Activated naive CD4-positive, alpha-beta T cell treated with anti-CD3 and anti-CD28 coated beads for 36 hours (primary cell): ENCODE data around the gene NCBP2. TPM values are rescaled to one million over a fixed set of nuclear protein-coding genes. Genes with fewer than 3 reads are reported as not detected.

Experiments used
- CTCF ChIA-PET: fragments of 350-600 bp; sonication (Branson Sonifier 250); formaldehyde crosslinking; loops from one replicate; lab custom pipeline; 2021; ENCODE audit warnings: antibody characterized with exemption; lab: Charles Lee
- DNase-seq: peaks from one replicate; pipeline ENCODE4 v3.0.0-alpha.2; 2020
- H3K27ac Mint-ChIP-seq: one replicate; pipeline ENCODE4 v1.8.0; 2021; ENCODE audit warnings: mild to moderate bottlenecking, mixed read lengths
- H3K27me3 Mint-ChIP-seq: one replicate; pipeline ENCODE4 v1.8.0; 2021; ENCODE audit warnings: low read depth, mixed read lengths
- H3K36me3 Mint-ChIP-seq: one replicate; pipeline ENCODE4 v1.8.0; 2021; ENCODE audit warnings: low read depth, mixed read lengths
- H3K4me1 Mint-ChIP-seq: one replicate; pipeline ENCODE4 v1.8.0; 2021; ENCODE audit warnings: low read depth, mixed read lengths
- H3K4me3 Mint-ChIP-seq: one replicate; pipeline ENCODE4 v1.8.0; 2021; ENCODE audit warnings: mild to moderate bottlenecking, moderate library complexity, mixed read lengths
- H3K9me3 Mint-ChIP-seq: one replicate; pipeline ENCODE4 v1.8.0; 2021; ENCODE audit warnings: mixed read lengths
- intact Hi-C: fragments of 100-400 bp; cut with micrococcal nuclease; formaldehyde crosslinking; loops from one replicate; pipeline ENCODE4 v1.15.1; 2023
- total RNA-seq, 2 experiments: library from RNA; stranded (reverse); gene quantifications; one replicate each; pipeline ENCODE4 v1.2.3, GENCODE V29; 2021

Gene NCBP2
- 10 to 100 TPM; 91.7 to 98.3 TPM for total RNA-seq

DNA sequence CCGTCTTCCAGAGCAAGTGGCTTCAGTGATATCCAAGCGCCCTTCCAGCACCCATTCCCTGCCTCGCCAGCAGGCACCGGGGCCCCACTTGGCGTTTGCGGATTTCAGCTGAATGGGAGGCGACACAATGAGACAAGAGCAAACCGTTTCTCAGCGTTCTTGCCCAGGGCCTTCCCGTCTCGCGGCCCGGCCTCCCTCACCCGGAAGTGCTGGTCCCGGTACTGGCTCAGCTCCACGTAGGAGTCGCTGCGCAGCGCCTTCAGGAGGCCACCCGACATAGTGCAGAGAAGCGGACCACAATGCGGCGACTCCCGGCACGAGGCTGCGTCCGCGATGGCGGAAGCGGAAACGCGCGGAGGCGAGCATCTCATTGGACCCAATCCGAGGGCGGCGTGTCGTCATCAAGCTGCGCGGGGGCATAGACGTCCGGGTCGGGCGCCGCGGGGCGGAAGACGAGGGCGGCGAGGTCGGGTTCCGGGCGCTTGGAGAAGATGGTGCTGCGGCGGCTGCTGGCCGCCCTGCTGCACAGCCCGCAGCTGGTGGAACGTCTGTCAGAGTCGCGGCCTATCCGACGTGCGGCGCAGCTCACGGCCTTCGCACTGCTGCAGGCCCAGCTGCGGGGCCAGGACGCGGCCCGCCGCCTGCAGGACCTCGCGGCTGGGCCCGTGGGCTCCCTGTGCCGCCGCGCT lies at the start of gene NCBP2:
Gene NCBP2 (minus strand): TSS at position 303 of the 689 bp plus-strand sequence. CDS start 25 bp downstream, at position 278.
- peaks cover 50% of the 10 kb centered on the region for H3K4me1 Mint-ChIP-seq
- peak; percentile 100 for DNase-seq
- H3K36me3 Mint-ChIP-seq = peaks cover 34% of the 10 kb centered on the region
- intact Hi-C loops = loop anchor here (1.0 kb wide), 11 partner anchors 27 to 723 kb away; partner anchors contain the start of genes CEP19, FBXO45, PAK2 and PCYT1A
- CTCF ChIA-PET = interaction anchor here (0.6 to 2.7 kb wide), 5 partner anchors 25 to 229 kb away, joined by 3 to 14 read pairs (median 3); partner anchors contain the start of gene SENP5
- no peaks in the 10 kb centered on the region for H3K27me3 Mint-ChIP-seq
- peak within 1 kb of the TSS; percentile 91 for H3K4me3 Mint-ChIP-seq
- H3K27ac Mint-ChIP-seq = peak within 1 kb of the TSS; percentile 89
- H3K9me3 Mint-ChIP-seq = no peaks in the 10 kb centered on the region

DNA sequence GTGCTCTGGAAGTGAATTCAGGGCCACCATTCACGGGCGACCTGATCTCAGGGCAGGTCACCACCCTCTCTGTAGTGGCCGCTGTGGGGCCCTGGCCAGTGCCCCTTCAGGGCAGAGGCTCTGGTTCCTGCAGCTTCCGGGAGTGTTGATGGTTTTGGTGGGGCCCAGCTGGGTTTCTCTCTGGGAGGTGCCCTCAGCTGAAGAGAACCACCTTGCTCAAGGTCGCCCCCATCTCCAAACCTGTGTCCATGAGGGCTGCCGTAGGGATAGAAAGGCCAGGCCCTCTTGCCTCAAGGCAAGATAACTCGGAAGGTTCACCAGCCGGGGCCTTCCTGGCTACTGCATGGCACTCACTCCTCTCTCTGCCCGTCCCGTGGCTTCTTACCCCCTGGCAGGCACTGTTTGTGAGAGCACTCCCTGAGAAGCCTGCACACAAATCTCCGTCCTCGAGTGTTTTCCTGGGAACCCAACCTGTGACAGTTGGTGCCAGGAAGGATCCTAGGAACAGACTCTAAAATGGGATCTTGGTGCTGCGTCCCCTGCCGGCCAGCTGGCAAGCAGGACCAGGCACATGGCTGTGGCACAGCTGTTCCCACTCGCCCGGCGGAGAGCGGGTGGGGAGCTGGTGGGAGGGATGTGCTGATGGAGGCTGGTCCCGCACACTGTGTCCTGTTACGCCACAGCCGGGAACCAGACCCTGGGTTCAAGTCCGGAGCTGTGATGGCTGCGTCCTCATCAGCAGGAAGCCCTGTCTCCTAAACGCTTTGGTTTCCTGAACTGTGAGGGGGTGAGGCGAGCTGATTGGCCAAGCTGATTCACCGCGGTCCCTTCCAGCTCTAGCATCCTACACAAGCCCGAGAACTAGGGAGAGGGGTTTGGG lies 49.5 kb upstream of the NCBP2 start:
- no peaks in the 10 kb centered on the region for H3K36me3 Mint-ChIP-seq
- CTCF ChIA-PET = interaction anchor here (0.7 to 1.5 kb wide), 2 partner anchors 12 to 37 kb away, joined by 3 to 4 read pairs; partner anchors contain the start of gene MELTF
- no peak for DNase-seq
- intact Hi-C loops = no loop called here
- no peaks in the 10 kb centered on the region for H3K9me3 Mint-ChIP-seq
- no peak overlapping the region for H3K27ac Mint-ChIP-seq
- no peaks in the 10 kb centered on the region for H3K27me3 Mint-ChIP-seq
- no peak overlapping the region for H3K4me3 Mint-ChIP-seq
- no peaks in the 10 kb centered on the region for H3K4me1 Mint-ChIP-seq

DNA sequence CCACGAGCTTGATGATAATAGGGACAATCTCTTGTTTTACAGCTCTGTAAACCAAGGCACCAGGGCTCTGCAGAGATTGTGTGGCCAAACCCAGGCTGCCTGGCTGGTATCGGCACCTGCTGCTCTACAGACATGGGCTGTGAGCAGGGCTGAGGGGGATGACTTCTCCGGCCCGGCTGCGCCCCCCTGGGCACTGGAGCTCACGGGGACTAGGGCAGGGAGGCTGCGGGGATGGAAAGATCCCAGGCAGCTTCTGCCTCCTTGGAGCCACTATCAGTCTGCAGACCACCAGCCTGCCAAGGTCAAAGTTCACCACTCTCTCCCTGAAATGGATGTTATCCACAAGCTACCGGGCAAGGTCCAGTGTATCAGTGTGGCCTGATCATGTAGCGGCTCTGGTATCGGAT lies 48.3 kb upstream of the NCBP2 start:
- Mint-ChIP-seq H3K27me3 (no peaks in the 10 kb centered on the region), H3K9me3 (no peaks in the 10 kb centered on the region), H3K4me1 (no peaks in the 10 kb centered on the region), H3K36me3 (no peaks in the 10 kb centered on the region), H3K4me3 (no peak overlapping the region), H3K27ac (no peak overlapping the region)
- intact Hi-C loops = no loop called here
- CTCF ChIA-PET = interaction anchor here (0.5 to 0.9 kb wide), 2 partner anchors 20 to 155 kb away, joined by 3 to 4 read pairs; no protein-coding TSS in a partner anchor
- no peak for DNase-seq

DNA sequence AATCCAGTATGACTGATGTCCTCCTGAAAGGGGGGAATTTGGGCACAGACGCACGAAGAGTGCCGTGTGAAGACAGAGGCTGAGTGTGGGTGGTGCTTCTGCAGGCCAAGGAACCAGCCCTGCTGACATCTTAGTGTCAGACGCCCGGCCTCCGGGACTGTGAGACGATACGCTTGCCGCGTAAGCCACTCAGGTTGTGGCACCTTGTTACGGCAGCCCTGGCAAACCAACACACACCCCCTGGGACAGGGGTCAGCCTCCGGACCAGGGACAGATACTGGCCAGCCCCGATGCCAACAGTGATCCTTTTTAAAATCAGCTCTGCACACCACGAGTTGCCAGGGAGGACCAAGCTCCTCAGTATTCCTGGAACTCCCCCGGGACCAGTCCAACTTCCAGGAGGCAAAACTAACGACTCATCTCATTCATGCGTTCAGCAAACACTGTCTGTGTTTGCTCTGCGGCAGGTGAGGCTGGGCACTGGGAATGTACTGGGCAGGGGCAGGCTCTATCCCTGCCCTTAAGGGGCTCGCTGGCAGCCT lies 47.5 kb upstream of the NCBP2 start:
- no peak overlapping the region for H3K27ac Mint-ChIP-seq
- H3K36me3 Mint-ChIP-seq = no peaks in the 10 kb centered on the region
- CTCF ChIA-PET = interaction anchor here (0.9 to 1.1 kb wide), 2 partner anchors 19 to 20 kb away, joined by 3 read pairs; no protein-coding TSS in a partner anchor

DNA sequence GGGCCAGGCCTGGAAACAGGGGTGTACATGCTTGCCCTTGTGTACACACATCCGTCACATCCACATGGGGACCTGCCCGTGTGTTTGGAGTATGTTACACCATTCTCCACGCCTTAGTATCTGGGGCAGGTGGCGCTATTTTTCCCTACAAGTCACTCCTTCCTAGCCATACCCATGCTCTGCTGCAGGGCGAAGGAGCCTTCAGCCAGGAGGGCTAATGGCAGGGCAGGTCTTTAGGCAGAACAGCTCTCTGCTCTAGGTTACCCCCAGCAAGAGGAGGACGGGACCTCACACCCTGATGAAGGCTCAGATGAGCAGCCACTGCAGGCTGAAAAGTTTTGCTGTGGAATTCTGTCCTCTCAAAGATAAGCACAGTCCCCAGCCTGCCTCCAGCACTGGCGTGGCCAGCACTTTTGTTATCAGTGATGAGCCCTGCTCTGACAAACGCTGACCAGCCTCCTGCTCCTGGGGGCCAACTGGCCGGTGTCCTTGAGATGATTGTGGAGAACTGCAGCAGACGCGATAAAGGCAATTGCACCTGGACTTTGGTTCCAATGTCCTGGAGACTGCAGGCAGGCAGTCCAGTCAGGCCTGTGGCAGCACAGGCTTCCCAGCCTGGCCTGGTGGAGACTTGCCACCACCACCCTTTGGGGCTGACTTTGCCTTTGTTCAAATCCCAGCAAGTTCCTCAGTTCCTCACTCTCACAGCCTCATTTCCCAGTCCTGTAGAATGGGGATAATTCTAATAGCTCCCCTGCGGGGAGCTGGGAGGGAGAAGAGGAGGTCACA lies 46.1 kb upstream of the NCBP2 start:
- H3K36me3 Mint-ChIP-seq = peaks cover under 1% of the 10 kb centered on the region
- no peak overlapping the region for H3K4me3 Mint-ChIP-seq
- DNase-seq = no peak
- H3K27ac Mint-ChIP-seq = no peak overlapping the region
- intact Hi-C loops = no loop called here
- CTCF ChIA-PET = interaction anchor here (1.1 kb wide), 1 partner anchor 19 kb away, joined by 3 read pairs; no protein-coding TSS in a partner anchor
- peaks cover 3% of the 10 kb centered on the region for H3K27me3 Mint-ChIP-seq
- H3K9me3 Mint-ChIP-seq = peaks cover 2% of the 10 kb centered on the region
- no peaks in the 10 kb centered on the region for H3K4me1 Mint-ChIP-seq

More for the DNA sequence above, 47.5 kb upstream of the NCBP2 start:
- Mint-ChIP-seq H3K4me1 (no peaks in the 10 kb centered on the region), H3K4me3 (no peak overlapping the region), H3K9me3 (no peaks in the 10 kb centered on the region), H3K27me3 (no peaks in the 10 kb centered on the region)
- intact Hi-C loops = no loop called here
- DNase-seq = no peak

DNA sequence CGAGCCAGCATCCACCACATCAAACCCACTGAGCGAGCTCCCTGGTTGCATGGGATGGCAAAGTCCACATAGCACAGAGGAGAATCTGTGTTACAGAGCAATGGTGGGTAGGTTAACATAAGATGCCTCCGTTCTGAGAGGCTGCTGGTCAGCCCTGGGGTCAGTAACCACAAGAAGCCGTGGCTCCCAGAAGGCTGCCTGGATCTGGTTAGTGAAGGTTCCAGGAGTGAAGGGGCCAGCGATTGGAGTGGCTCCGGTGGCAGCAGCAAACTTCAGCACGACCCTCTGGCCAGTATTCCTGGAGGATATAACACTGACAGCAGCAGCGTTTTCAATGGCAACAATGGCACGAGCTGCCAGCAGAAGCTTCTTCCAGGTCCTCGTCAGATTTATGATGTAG lies 44.7 kb upstream of the NCBP2 start:
- Mint-ChIP-seq H3K27ac (no peak overlapping the region), H3K36me3 (peaks cover 3% of the 10 kb centered on the region), H3K27me3 (peaks cover 3% of the 10 kb centered on the region), H3K4me1 (no peaks in the 10 kb centered on the region), H3K4me3 (no peak overlapping the region), H3K9me3 (peaks cover 7% of the 10 kb centered on the region)
- intact Hi-C loops = no loop called here
- no peak for DNase-seq
- CTCF ChIA-PET = interaction anchor here (1.5 kb wide), 1 partner anchor 11 kb away, joined by 3 read pairs; no protein-coding TSS in a partner anchor

DNA sequence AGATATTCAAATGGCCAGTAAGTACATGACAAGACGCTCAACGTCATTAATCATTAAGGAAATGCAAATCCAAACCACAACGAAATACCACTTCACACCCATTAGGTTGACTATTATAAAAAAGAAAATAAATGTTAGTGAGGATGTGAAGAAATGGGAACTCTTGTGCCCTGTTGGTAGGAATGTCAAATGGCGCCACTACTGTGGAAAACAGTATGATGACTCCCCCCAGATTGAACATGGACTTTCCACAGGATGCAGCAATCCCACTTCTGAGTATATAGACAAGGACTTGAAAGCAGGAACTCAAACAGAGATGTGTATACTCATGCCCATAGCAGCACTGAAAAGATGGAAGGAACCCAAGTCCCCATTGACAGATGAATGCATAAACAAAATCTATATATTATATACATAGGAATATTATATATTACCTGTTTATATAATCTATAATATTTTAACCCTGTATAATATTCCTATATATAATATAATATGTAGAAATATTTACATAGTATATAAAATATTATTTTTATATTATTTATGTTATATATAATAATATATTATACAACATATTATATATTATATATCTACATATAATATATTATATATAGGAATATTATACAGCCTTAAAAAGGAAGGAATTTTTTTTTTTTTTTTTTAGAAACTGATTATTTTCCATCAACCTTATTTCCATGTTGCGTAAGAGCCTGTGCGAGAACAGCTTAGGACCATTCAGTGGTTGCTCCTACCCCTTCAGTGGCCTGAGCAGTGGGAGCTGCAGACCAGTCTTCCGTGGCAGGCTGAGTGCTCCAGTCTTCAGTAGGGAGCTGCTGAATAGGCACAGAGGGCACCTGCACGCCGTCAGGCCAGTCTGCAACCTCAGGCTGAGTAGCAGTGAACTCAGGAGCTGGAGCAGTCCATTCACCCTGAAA lies 43.9 kb upstream of the NCBP2 start:
- Mint-ChIP-seq H3K27me3 (peaks cover 3% of the 10 kb centered on the region), H3K4me3 (no peak overlapping the region), H3K4me1 (no peaks in the 10 kb centered on the region), H3K36me3 (peaks cover 3% of the 10 kb centered on the region), H3K27ac (no peak overlapping the region), H3K9me3 (peaks cover 10% of the 10 kb centered on the region)
- CTCF ChIA-PET = interaction anchor here (1.5 kb wide), 1 partner anchor 12 kb away, joined by 3 read pairs; no protein-coding TSS in a partner anchor
- DNase-seq = no peak
- intact Hi-C loops = no loop called here

DNA sequence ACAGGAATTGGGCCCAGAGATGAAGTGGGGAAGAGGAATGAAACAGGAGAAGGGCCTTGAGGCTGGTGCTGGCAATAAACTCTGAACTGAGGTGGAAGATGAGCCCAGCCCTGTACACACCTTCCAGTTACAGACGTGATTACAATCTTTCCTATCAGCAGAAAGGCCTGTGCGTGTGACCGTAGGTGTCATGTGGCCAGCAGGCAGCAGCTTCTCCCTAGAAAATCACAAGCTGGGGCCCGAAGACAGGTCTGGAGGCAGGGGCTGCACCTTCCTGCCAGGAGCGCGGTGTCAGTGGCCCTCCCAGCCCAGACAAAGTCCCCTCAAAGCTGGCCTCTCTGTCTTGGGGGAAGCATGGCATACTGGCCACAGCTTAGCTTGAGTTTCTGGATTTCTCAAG lies 43.0 kb upstream of the NCBP2 start:
- no peak for DNase-seq
- Mint-ChIP-seq H3K27ac (no peak overlapping the region), H3K4me1 (no peaks in the 10 kb centered on the region), H3K36me3 (peaks cover 3% of the 10 kb centered on the region), H3K9me3 (peaks cover 10% of the 10 kb centered on the region), H3K27me3 (peaks cover 3% of the 10 kb centered on the region), H3K4me3 (no peak overlapping the region)
- CTCF ChIA-PET = interaction anchor here (1.0 kb wide), 1 partner anchor 45 kb away, joined by 3 read pairs; the partner anchor contains the start of gene MELTF
- intact Hi-C loops = no loop called here

DNA sequence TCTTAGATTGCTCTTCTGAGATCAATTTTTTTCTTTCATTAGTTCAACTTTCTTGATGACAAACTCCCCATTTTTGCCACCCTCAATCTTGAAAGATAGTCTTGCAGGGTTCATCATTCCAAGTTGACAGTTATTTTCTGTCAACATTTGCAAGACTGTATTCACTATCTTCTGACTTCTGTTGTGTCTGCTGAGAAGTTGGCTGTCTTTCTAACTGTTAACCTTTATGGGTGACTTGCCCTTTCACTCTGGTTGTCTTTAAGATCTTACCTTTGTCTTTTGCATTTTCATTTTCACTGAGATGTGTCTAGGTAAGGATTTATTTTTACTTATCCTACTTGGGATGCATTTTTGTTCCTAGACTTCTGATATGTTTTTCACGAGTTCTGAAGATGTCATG lies 40.9 kb upstream of the NCBP2 start:
- H3K36me3 Mint-ChIP-seq = peaks cover 3% of the 10 kb centered on the region
- H3K27ac Mint-ChIP-seq = no peak overlapping the region
- CTCF ChIA-PET = no interaction called here

DNA sequence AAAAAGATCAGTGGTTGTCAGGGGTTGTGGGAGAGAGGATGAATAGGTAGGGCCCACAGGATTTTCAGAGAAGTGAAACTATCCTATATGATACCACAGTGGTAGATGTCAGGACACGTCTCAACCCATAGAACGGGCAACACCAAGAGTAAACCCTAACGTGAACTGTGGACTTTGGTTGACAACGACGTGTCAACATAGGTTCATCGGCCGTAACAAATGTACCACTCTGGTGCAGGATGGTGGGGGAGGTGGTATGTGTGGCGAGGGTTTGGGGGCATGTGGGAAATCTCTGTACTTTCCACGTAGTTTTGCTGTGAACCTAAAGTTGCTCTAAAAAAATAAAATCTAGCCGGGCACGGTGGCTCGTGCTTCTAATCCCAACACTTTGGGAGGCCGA lies 39.3 kb upstream of the NCBP2 start:
- no peak overlapping the region for H3K27ac Mint-ChIP-seq
- H3K9me3 Mint-ChIP-seq = peaks cover 10% of the 10 kb centered on the region
- DNase-seq = no peak
- H3K4me1 Mint-ChIP-seq = peaks cover 6% of the 10 kb centered on the region
- no peak overlapping the region for H3K4me3 Mint-ChIP-seq
- peaks cover 5% of the 10 kb centered on the region for H3K27me3 Mint-ChIP-seq
- CTCF ChIA-PET = no interaction called here
- peaks cover 3% of the 10 kb centered on the region for H3K36me3 Mint-ChIP-seq
- intact Hi-C loops = no loop called here

More for the DNA sequence above, 40.9 kb upstream of the NCBP2 start:
- Mint-ChIP-seq H3K4me1 (peaks cover 6% of the 10 kb centered on the region), H3K4me3 (no peak overlapping the region), H3K27me3 (peaks cover 5% of the 10 kb centered on the region), H3K9me3 (peaks cover 10% of the 10 kb centered on the region)
- no peak for DNase-seq
- intact Hi-C loops = no loop called here
